HCT116 (cell line): Measurements from ENCODE around the gene CETP. TPM values are rescaled to one million over a fixed set of nuclear protein-coding genes. Genes with fewer than 3 reads are reported as not detected.

Source experiments
- ATAC-seq: fragments of 200-7000 bp; cut with Tn5 transposase; 2 replicates; pipeline ENCODE4 v1.9.1; 2020; ENCODE audit warnings: mild to moderate bottlenecking, moderate library complexity
- BruUV-seq: library from RNA; stranded (reverse); fragments of 400-500 nt; replicated peaks from 2 replicates; lab custom pipeline; 2021; lab: Mats Ljungman, UMichigan
- CTCF ChIA-PET: fragments of 300-600 bp; sonication (Branson Sonifier 250); formaldehyde crosslinking; loops from one replicate; lab custom pipeline; 2021; ENCODE audit warnings: antibody characterized with exemption; lab: Charles Lee
- POLR2A ChIA-PET: fragments of 300-600, 350-600 bp; sonication (Branson Sonifier 250); formaldehyde crosslinking; loops from one replicate; lab custom pipeline; 2021; ENCODE audit warnings: antibody characterized with exemption; lab: Charles Lee
- RAD21 ChIA-PET, 2 experiments: fragments of 300-600 bp; sonication (Branson Sonifier 250); formaldehyde crosslinking; loops; one replicate each; lab custom pipeline; 2023; ENCODE audit warnings: low total read pairs in 2 of 2; ENCODE audit not compliant: uncharacterized antibody in 2 of 2, unreplicated experiment in 2 of 2, low non-redundant PET in 1 of 2; lab: Charles Lee
- DNase-seq: peaks from one replicate; pipeline ENCODE4 v3.0.0-alpha.2; 2010; ENCODE audit warnings: low read depth, low spot score
- H2AFZ ChIP-seq: fragments of 200-600 bp; shearing (Covaris generic), sonication (generic); 2 replicates; pipeline ENCODE4 v1.6.1; 2017; ENCODE audit warnings: low read depth, mixed run types, mixed read lengths, antibody characterized with exemption, low read length; ENCODE audit not compliant: poor library complexity, severe bottlenecking
- H3K27ac ChIP-seq: 2 replicates; pipeline ENCODE4 v1.5.1; 2012; ENCODE audit warnings: low read depth, low read length
- H3K27me3 ChIP-seq: fragments of 200-600 bp; sonication (generic); 2 replicates; pipeline ENCODE4 v1.6.1; 2016; ENCODE audit warnings: mixed run types, low read length, mixed read lengths; ENCODE audit not compliant: insufficient read depth
- H3K36me3 ChIP-seq, 2 experiments: fragments of 200-500 bp in 1 of 2; fragments of 200-600 bp in 1 of 2; sonication (Bioruptor generic) in 1 of 2; sonication (generic) in 1 of 2; 2 replicates each; pipeline versions ENCODE4 v1.5.1 to v1.6.1; 2014 to 2016; ENCODE audit warnings: low read length in 2 of 2, inconsistent platforms in 1 of 2, mixed read lengths in 1 of 2, mixed run types in 1 of 2; ENCODE audit not compliant: insufficient read depth in 2 of 2, control insufficient read depth in 1 of 2
- H3K4me1 ChIP-seq, 2 experiments: fragments of 200-600 bp in 1 of 2; sonication (generic) in 1 of 2; 2 replicates each; pipeline versions ENCODE4 v1.5.1 to v1.6.1; 2012 to 2017; ENCODE audit warnings: low read length in 2 of 2, inconsistent platforms in 1 of 2, mild to moderate bottlenecking in 1 of 2, mixed read lengths in 1 of 2, mixed run types in 1 of 2, moderate library complexity in 1 of 2; ENCODE audit not compliant: insufficient read depth in 2 of 2, control insufficient read depth in 1 of 2
- H3K4me2 ChIP-seq: fragments of 200-600 bp; sonication (generic); 2 replicates; pipeline ENCODE4 v1.6.1; 2017; ENCODE audit warnings: mixed run types, low read length, mixed read lengths
- H3K4me3 ChIP-seq, 2 experiments: fragments of 200-600 bp in 1 of 2; sonication (generic) in 1 of 2; replicated peaks in 1 of 2; 2 replicates each; pipeline ENCODE4 v1.5.1; 2011 to 2016; ENCODE audit warnings: low read length in 2 of 2, control low read depth in 1 of 2, low read depth in 1 of 2, mild to moderate bottlenecking in 1 of 2, mixed read lengths in 1 of 2, mixed run types in 1 of 2
- H3K79me2 ChIP-seq: fragments of 200-600 bp; sonication (generic); 2 replicates; pipeline ENCODE4 v1.6.1; 2017; ENCODE audit warnings: mild to moderate bottlenecking, mixed run types, low read length, moderate library complexity, mixed read lengths; ENCODE audit not compliant: insufficient read depth
- H3K9ac ChIP-seq: fragments of 200-600 bp; sonication (generic); 2 replicates; pipeline ENCODE4 v1.6.1; 2016; ENCODE audit warnings: low read length, mixed read lengths
- H3K9me2 ChIP-seq: fragments of 200-600 bp; sonication (generic), shearing (Covaris generic); 2 replicates; pipeline ENCODE4 v1.6.1; 2017; ENCODE audit warnings: mixed run types, mild to moderate bottlenecking, moderate library complexity; ENCODE audit not compliant: insufficient read depth
- H3K9me3 ChIP-seq, 2 experiments: fragments of 200-500 bp in 1 of 2; fragments of 200-600 bp in 1 of 2; sonication (Bioruptor generic) in 1 of 2; sonication (generic) in 1 of 2; 2 replicates each; pipeline ENCODE4 v1.6.1; 2014 to 2017; ENCODE audit warnings: low read length in 2 of 2, mixed read lengths in 2 of 2, inconsistent platforms in 1 of 2, low read depth in 1 of 2, mild to moderate bottlenecking in 1 of 2, mixed run types in 1 of 2, moderate library complexity in 1 of 2; ENCODE audit not compliant: control insufficient read depth in 1 of 2, insufficient read depth in 1 of 2
- H4K20me1 ChIP-seq: fragments of 200-600 bp; sonication (generic), shearing (Covaris generic); 2 replicates; pipeline ENCODE4 v1.6.1; 2017; ENCODE audit warnings: mixed run types, mild to moderate bottlenecking, moderate library complexity; ENCODE audit not compliant: insufficient read depth
- CBX3 ChIP-seq: IDR thresholded peaks from 2 replicates; pipeline ENCODE4 v1.6.1; 2012; ENCODE audit warnings: low read depth
- CEBPB ChIP-seq: IDR thresholded peaks from 2 replicates; pipeline ENCODE4 v1.6.1; 2012; ENCODE audit warnings: low read depth
- EGR1 ChIP-seq: IDR thresholded peaks from 2 replicates; pipeline ENCODE4 v1.6.1; 2012; ENCODE audit warnings: low read depth
- EZH2phosphoT487 ChIP-seq: fragments of 200-600 bp; IDR thresholded peaks from 2 replicates; pipeline ENCODE4 v1.6.1; 2018; ENCODE audit warnings: antibody characterized with exemption, borderline replicate concordance
- FOSL1 ChIP-seq: IDR thresholded peaks from 2 replicates; pipeline ENCODE4 v1.6.1; 2012; ENCODE audit warnings: low read depth
- JUND ChIP-seq: IDR thresholded peaks from 2 replicates; pipeline ENCODE4 v1.6.1; 2012
- POLR2AphosphoS5 ChIP-seq: IDR thresholded peaks from 2 replicates; pipeline ENCODE4 v1.6.1; 2011; ENCODE audit warnings: mild to moderate bottlenecking, low read depth, low read length, moderate library complexity
- SP1 ChIP-seq: IDR thresholded peaks from 2 replicates; pipeline ENCODE4 v1.6.1; 2012; ENCODE audit warnings: low read depth
- SRF ChIP-seq: IDR thresholded peaks from 2 replicates; pipeline ENCODE4 v1.6.1; 2012; ENCODE audit warnings: low read depth
- TCF7L2 ChIP-seq: IDR thresholded peaks from 2 replicates; pipeline ENCODE4 v1.7.0; 2011; ENCODE audit warnings: borderline replicate concordance, inconsistent platforms; ENCODE audit not compliant: insufficient read depth, insufficient read length; ENCODE audit errors: extremely low read depth
- YY1 ChIP-seq: IDR thresholded peaks from 2 replicates; pipeline ENCODE4 v1.6.1; 2011; ENCODE audit warnings: low read length, low read depth, moderate library complexity, mild to moderate bottlenecking; ENCODE audit not compliant: insufficient replicate concordance; ENCODE audit errors: extremely low read depth
- ZNF274 ChIP-seq: fragments of 200-500 bp; sonication (Bioruptor generic); IDR thresholded peaks from 2 replicates; pipeline ENCODE4 v1.6.1; 2014; ENCODE audit warnings: mild to moderate bottlenecking, low read depth, low read length, inconsistent platforms
- intact Hi-C: fragments of 100-400 bp; cut with micrococcal nuclease; formaldehyde crosslinking; loops from 2 replicates; pipeline ENCODE4 v1.10.0; 2022
- total RNA-seq: library from RNA; stranded (reverse); gene quantifications from one replicate; pipeline ENCODE4 v1.2.1, GENCODE V29; 2021; ENCODE audit not compliant: unreplicated experiment
- TF ChIP-seq, protein P1 (sequence below): IDR thresholded peaks from 2 replicates; pipeline ENCODE4 v1.6.1; 2011; ENCODE audit warnings: mild to moderate bottlenecking, low read length, moderate library complexity; ENCODE audit not compliant: insufficient replicate concordance; ENCODE audit errors: extremely low read depth
- TF ChIP-seq, protein P2 (sequence below): IDR thresholded peaks from 2 replicates; pipeline ENCODE4 v1.6.1; 2012

Gene CETP
- total RNA-seq, 1 experiment from 2014 or later, result not detected

DNA sequence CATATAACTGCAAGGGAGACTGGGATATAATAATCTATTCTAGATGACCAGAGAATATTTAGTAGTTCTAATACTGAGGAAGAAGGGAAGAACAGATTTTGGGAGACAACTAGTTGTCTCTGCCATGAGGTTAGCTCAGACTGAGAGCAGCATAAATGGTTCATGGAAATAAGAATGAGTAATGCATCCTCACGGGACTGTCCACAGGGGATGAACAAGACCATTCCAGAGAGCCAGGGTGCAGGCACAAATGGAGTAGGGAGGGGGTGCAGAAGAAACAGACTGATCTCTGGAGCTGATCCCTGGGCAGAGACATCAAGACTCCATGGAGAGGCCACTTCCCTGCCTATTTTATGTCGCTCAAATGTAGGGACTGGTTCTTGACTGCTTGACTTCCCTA, 58.0 kb downstream of the CETP start:
- BruUV-seq, result no TSS peak
- no peak overlapping the region for H3K4me3 ChIP-seq
- no peaks in the 10 kb centered on the region for H4K20me1 ChIP-seq
- no peak overlapping the region for H3K9ac ChIP-seq
- no peak overlapping the region for H2AFZ ChIP-seq
- ChIA-PET POLR2A (interaction anchor here (0.7 to 1.4 kb wide), 2 partner anchors 10 to 88 kb away, joined by 3 to 7 read pairs; no protein-coding TSS in a partner anchor), RAD21 (no interaction called here), CTCF (no interaction called here)
- DNase-seq (no peak), ATAC-seq (no peak)
- no peak overlapping the region for H3K4me2 ChIP-seq
- no peaks in the 10 kb centered on the region for H3K27me3 ChIP-seq
- intact Hi-C loops, result no loop called here
- H3K9me2 ChIP-seq, result no peaks in the 10 kb centered on the region
- H3K9me3 ChIP-seq, result no peaks in the 10 kb centered on the region
- no peaks in the 10 kb centered on the region for H3K36me3 ChIP-seq
- no peak for TF ChIP-seq TCF7L2
- TF ChIP-seq EGR1, result no peak
- TF ChIP-seq, protein P1, sequence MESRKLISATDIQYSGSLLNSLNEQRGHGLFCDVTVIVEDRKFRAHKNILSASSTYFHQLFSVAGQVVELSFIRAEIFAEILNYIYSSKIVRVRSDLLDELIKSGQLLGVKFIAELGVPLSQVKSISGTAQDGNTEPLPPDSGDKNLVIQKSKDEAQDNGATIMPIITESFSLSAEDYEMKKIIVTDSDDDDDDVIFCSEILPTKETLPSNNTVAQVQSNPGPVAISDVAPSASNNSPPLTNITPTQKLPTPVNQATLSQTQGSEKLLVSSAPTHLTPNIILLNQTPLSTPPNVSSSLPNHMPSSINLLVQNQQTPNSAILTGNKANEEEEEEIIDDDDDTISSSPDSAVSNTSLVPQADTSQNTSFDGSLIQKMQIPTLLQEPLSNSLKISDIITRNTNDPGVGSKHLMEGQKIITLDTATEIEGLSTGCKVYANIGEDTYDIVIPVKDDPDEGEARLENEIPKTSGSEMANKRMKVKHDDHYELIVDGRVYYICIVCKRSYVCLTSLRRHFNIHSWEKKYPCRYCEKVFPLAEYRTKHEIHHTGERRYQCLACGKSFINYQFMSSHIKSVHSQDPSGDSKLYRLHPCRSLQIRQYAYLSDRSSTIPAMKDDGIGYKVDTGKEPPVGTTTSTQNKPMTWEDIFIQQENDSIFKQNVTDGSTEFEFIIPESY, result no peak
- no peak for TF ChIP-seq EZH2phosphoT487
- no peak for TF ChIP-seq SP1
- TF ChIP-seq FOSL1, result no peak
- no peak for TF ChIP-seq ZNF274
- TF ChIP-seq CEBPB, result no peak
- TF ChIP-seq POLR2AphosphoS5, result no peak
- TF ChIP-seq YY1, result no peak
- no peak for TF ChIP-seq SRF
- TF ChIP-seq CBX3, result no peak
- TF ChIP-seq, protein P2, sequence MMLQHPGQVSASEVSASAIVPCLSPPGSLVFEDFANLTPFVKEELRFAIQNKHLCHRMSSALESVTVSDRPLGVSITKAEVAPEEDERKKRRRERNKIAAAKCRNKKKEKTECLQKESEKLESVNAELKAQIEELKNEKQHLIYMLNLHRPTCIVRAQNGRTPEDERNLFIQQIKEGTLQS, result no peak
- no peak for TF ChIP-seq JUND
- no peak overlapping the region for H3K27ac ChIP-seq
- 0 out of 4 replicates have a peak, but pooled peaks cover 0 to 3% of the 10 kb centered on the region in 2 experiments for H3K4me1 ChIP-seq
- no peaks in the 10 kb centered on the region for H3K79me2 ChIP-seq
